Glutamatergic neuron (in vitro differentiated cells): ENCODE data around the gene THEM5. TPM values are rescaled to one million over a fixed set of nuclear protein-coding genes. Genes with fewer than 3 reads are reported as not detected.

ENCODE experiments used
- DNase-seq: peaks from one replicate; pipeline ENCODE4 v3.0.0; 2022
- H3K27ac Mint-ChIP-seq: one replicate; pipeline ENCODE4 v1.8.0; 2020; ENCODE audit warnings: mild to moderate bottlenecking, mixed read lengths, inconsistent platforms; ENCODE audit not compliant: unreplicated experiment
- H3K27me3 Mint-ChIP-seq: one replicate; pipeline ENCODE4 v1.8.0; 2020; ENCODE audit warnings: mild to moderate bottlenecking, moderate library complexity, mixed read lengths, inconsistent platforms; ENCODE audit not compliant: unreplicated experiment
- H3K36me3 Mint-ChIP-seq: one replicate; pipeline ENCODE4 v1.8.0; 2020; ENCODE audit warnings: mild to moderate bottlenecking, mixed read lengths, inconsistent platforms; ENCODE audit not compliant: unreplicated experiment
- H3K4me1 Mint-ChIP-seq: one replicate; pipeline ENCODE4 v1.8.0; 2020; ENCODE audit warnings: mild to moderate bottlenecking, low read depth, mixed read lengths, inconsistent platforms; ENCODE audit not compliant: unreplicated experiment
- H3K4me3 Mint-ChIP-seq: one replicate; pipeline ENCODE4 v1.8.0; 2020; ENCODE audit warnings: mild to moderate bottlenecking, mixed read lengths, inconsistent platforms; ENCODE audit not compliant: unreplicated experiment
- H3K9me3 Mint-ChIP-seq: one replicate; pipeline ENCODE4 v1.8.0; 2020; ENCODE audit warnings: mild to moderate bottlenecking, moderate library complexity, mixed read lengths, inconsistent platforms; ENCODE audit not compliant: unreplicated experiment
- CTCF ChIP-seq: fragments of 200-600 bp; sonication (generic); IDR thresholded peaks from one replicate; pipeline ENCODE4 v1.5.0; 2021; ENCODE audit not compliant: partially characterized antibody, unreplicated experiment
- total RNA-seq: library from RNA; stranded (reverse); fragmentation: NEBNext Ultra II Directional; extraction: Animal tissue kit (Norgen Biotek cat#: 25700); gene quantifications from one replicate; pipeline ENCODE4 v1.2.1, GENCODE V29; 2021; ENCODE audit not compliant: unreplicated experiment

The THEM5 gene
- total RNA-seq, 1 donor from 2014 or later, result not detected

- Mint-ChIP-seq H3K27me3 (peaks cover 6% of the 10 kb centered on the region), H3K27ac (no peak overlapping the region), H3K4me1 (no peaks in the 10 kb centered on the region), H3K4me3 (no peak overlapping the region), H3K9me3 (peaks cover 5% of the 10 kb centered on the region), H3K36me3 (no peaks in the 10 kb centered on the region)
- no peak for DNase-seq
- no peak for TF ChIP-seq CTCF
These were observed 13.8 kb upstream of the THEM5 start for GRCh38 chr1:151867321-151867720.

GRCh38 chr1:151864411-151864810 is 10.9 kb upstream of the THEM5 start:
- Mint-ChIP-seq H3K9me3 (peaks cover 10% of the 10 kb centered on the region), H3K27ac (no peak overlapping the region), H3K4me1 (peaks cover 10% of the 10 kb centered on the region), H3K27me3 (peaks cover 15% of the 10 kb centered on the region), H3K4me3 (no peak overlapping the region), H3K36me3 (no peaks in the 10 kb centered on the region)
- no peak for TF ChIP-seq CTCF
- DNase-seq, result no peak

- Mint-ChIP-seq H3K27ac (no peak overlapping the region), H3K27me3 (peaks cover 17% of the 10 kb centered on the region), H3K9me3 (peaks cover 10% of the 10 kb centered on the region), H3K4me1 (peaks cover 10% of the 10 kb centered on the region), H3K36me3 (no peaks in the 10 kb centered on the region), H3K4me3 (no peak overlapping the region)
- no peak for DNase-seq
- no peak for TF ChIP-seq CTCF
These were observed 9.1 kb upstream of the THEM5 start for GRCh38 chr1:151862604-151863003.

GRCh38 chr1:151860504-151861187 is 7.1 kb upstream of the THEM5 start:
- no peak for TF ChIP-seq CTCF
- Mint-ChIP-seq H3K4me1 (peaks cover 10% of the 10 kb centered on the region), H3K27me3 (peaks cover 17% of the 10 kb centered on the region), H3K36me3 (peaks cover 4% of the 10 kb centered on the region), H3K27ac (no peak overlapping the region), H3K4me3 (no peak overlapping the region), H3K9me3 (peaks cover 10% of the 10 kb centered on the region)
- no peak for DNase-seq

- TF ChIP-seq CTCF, result no peak
- Mint-ChIP-seq H3K9me3 (peaks cover 5% of the 10 kb centered on the region), H3K27ac (no peak overlapping the region), H3K27me3 (peaks cover 12% of the 10 kb centered on the region), H3K4me3 (no peak overlapping the region), H3K4me1 (peaks cover 10% of the 10 kb centered on the region), H3K36me3 (peaks cover 4% of the 10 kb centered on the region)
- DNase-seq, result no peak
These were observed 6.4 kb upstream of the THEM5 start for GRCh38 chr1:151859891-151860293.
